SK-N-MC (cell line): ENCODE results near the gene RIOK3.
"Not testable (repeated sequence)": the region's sequence is repeated elsewhere in the genome, so short reads cannot be mapped to it uniquely, and the experiment has no call there.

Source experiments
- DNase-seq: peaks from one replicate; pipeline ENCODE4 v3.0.0-alpha.2; 2011; ENCODE audit warnings: low read depth, low spot score
- H3K27ac ChIP-seq: fragments of 200-600 bp; sonication (generic); 2 replicates; pipeline ENCODE4 v1.5.1; 2016; ENCODE audit warnings: mixed run types
- H3K36me3 ChIP-seq: fragments of 200-600 bp; sonication (generic); 2 replicates; pipeline ENCODE4 v1.6.1; 2017; ENCODE audit warnings: antibody characterized with exemption, low read length, mixed read lengths; ENCODE audit not compliant: insufficient read depth
- H3K4me3 ChIP-seq: fragments of 200-600 bp; sonication (generic); 2 replicates; pipeline ENCODE4 v1.5.1; 2016
- H3K9ac ChIP-seq: fragments of 200-600 bp; sonication (generic); 2 replicates; pipeline ENCODE4 v1.8.0; 2017; ENCODE audit warnings: mixed run types, mixed read lengths; ENCODE audit not compliant: insufficient read length
- H3K9me3 ChIP-seq: fragments of 200-600 bp; sonication (generic); 2 replicates; pipeline ENCODE4 v1.6.1; 2017; ENCODE audit warnings: low read depth, mild to moderate bottlenecking, antibody characterized with exemption, low read length, moderate library complexity, mixed read lengths
- EZH2 ChIP-seq: fragments of 200-600 bp; sonication (generic); IDR thresholded peaks from one replicate; pipeline ENCODE4 v1.6.1; 2017; ENCODE audit warnings: antibody characterized with exemption
- FOXP2 ChIP-seq: optimal IDR thresholded peaks from 2 replicates; pipeline ENCODE3; 2011; ENCODE audit warnings: mild to moderate bottlenecking, moderate library complexity; ENCODE audit not compliant: insufficient read depth; ENCODE audit errors: extremely low read length, control extremely low read depth
- POLR2AphosphoS5 ChIP-seq: IDR thresholded peaks from 2 replicates; pipeline ENCODE4 v1.6.1; 2012; ENCODE audit warnings: mild to moderate bottlenecking, low read depth, low read length, borderline replicate concordance

The RIOK3 gene

DNA sequence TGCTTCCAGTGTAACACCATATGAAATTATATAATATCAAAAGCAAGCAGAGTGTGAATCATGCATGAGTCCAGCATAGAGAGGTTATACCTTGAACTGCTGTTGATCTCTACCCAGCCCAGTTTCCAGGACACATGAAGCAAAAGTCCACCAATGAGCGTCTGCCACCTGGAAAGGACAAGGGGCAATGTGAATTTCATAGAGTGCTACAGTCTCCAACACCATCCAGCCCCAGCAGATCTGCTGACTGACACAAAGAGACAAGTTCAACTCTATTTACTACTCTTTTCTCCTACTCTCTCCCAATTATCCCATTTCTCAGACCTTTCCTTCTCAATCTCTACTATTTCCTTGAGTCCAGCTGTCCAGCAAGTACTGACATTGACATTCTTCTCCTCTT is 31.8 kb upstream of the RIOK3 start:
- no peak overlapping the region for H3K4me3 ChIP-seq
- no peak for TF ChIP-seq EZH2
- no peak for TF ChIP-seq FOXP2
- no peak for TF ChIP-seq POLR2AphosphoS5
- no peak for DNase-seq
- H3K27ac ChIP-seq = no peak overlapping the region
- no peaks in the 10 kb centered on the region for H3K36me3 ChIP-seq
- no peaks in the 10 kb centered on the region for H3K9me3 ChIP-seq
- no peak overlapping the region for H3K9ac ChIP-seq

DNA sequence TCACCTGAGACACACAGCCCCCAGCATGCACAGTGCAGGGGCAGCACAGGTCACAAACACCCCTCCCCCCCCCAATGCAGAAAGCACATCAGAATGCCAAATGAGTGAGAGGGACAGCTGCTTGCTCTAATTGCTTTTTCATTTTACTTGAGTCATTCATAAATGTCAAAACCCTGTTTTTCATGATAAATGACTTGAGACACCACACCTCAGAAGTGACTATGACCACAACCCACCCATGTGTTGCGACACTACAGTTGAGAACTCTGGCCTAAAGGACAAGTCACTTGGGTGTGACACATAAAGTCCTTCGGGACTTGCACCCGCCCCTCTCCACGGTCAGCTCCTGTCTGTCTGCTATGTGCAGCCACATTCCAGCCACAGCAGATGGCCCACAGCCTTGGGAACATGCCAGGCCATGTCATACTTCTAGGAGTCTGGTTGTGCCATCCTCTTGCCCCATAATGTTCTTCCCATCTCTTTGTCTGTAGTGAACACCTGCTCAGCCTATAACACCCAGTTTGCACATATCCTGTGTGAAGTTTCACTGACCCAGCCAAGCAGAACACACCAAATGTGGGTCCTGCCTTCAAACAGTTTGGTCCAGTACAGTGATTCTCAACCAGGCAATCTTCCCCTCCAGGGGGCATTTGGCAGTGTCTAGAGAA is 30.2 kb upstream of the RIOK3 start:
- Histone ChIP-seq H3K4me3 (no peak overlapping the region), H3K27ac (no peak overlapping the region), H3K36me3 (no peaks in the 10 kb centered on the region), H3K9ac (no peak overlapping the region), H3K9me3 (no peaks in the 10 kb centered on the region)
- no peak for DNase-seq
- no peak for TF ChIP-seq FOXP2
- no peak for TF ChIP-seq EZH2
- TF ChIP-seq POLR2AphosphoS5 = no peak

DNA sequence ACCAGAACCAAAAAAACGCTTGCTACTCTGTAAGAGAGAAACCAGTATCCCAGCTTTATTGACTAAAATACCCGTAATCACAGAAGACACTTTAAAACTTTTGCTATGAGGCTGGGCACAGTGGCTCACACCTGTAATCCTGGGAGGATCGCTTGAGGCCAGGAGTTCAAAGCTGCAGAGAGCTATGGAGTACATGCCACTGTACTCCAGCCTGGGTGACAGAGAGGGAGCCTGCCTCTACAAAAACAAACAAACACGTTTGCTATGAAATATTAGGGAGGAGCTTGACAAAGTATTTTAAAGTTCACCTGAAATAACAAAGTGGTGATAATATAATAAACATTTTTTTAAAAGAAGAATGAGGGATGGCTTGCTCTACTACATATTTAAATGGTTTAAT is 28.5 kb upstream of the RIOK3 start:
- H3K36me3 ChIP-seq = no peaks in the 10 kb centered on the region
- H3K9ac ChIP-seq = no peak overlapping the region
- DNase-seq = no peak
- no peak overlapping the region for H3K4me3 ChIP-seq
- TF ChIP-seq EZH2 (no peak), FOXP2 (no peak), POLR2AphosphoS5 (no peak)
- no peaks in the 10 kb centered on the region for H3K9me3 ChIP-seq
- no peak overlapping the region for H3K27ac ChIP-seq

DNA sequence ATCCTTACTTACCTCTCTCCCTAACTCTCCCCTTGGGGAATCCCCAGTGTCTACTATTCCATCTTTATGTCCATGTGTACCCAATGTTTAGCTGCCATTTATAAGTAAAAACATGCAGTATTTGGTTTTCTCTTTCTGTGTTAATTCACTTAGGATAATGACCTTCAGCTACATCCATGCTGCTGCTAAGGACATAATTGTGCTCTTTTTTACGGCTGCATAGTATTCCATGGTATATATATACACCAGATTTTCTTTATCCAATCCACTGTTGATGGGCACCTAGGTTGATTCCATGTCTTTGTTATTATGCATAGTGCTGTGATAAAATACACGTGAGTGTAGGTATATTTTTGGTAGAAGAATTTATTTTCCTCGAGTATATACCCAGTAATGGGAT is 24.3 kb upstream of the RIOK3 start:
- no peak overlapping the region for H3K27ac ChIP-seq

DNA sequence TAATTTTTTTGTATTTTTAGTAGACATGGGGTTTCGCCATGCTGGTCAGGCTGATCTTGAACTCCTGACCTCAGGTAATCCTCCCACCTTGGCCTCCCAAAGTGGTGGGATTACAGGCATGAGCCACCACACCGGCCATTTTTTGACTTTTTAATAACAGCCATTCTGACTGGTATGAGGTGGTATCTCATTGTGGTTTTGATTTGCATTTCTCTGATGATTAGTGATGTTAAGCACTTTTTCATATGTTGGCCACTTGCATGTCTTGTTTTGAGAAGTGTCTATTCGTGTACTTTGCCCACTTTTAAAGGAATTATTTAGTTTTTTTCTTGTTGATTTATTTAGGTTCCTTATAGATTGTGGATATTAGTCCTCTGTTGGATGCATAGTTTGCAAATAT is 23.5 kb upstream of the RIOK3 start:
- DNase-seq = not testable (repeated sequence)

More for the DNA sequence above, 24.3 kb upstream of the RIOK3 start:
- TF ChIP-seq EZH2 = no peak
- TF ChIP-seq POLR2AphosphoS5 = no peak
- no peak for TF ChIP-seq FOXP2
- H3K4me3 ChIP-seq = no peak overlapping the region
- no peak for DNase-seq
- no peak overlapping the region for H3K9ac ChIP-seq
- H3K9me3 ChIP-seq = no peaks in the 10 kb centered on the region
- H3K36me3 ChIP-seq = no peaks in the 10 kb centered on the region

DNA sequence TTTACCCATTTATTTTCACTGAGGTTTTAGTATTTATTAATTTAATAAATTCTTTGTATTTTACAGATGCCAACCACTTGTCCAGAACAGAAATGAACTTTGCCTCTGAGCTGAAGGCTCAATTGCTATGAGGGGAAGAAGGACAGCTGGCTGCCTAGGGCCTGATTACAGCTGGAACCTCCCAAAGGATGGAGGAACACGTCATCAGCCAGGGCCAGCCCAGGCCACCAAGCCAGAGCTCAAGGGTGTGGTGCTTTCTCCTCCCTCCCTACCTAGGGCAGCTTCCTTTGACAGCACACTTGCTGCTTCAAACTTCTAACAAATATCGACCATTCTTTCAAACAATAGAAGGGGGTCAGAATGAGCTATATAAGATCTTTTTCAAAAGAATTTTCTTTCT is 19.7 kb upstream of the RIOK3 start:
- H3K36me3 ChIP-seq = no peaks in the 10 kb centered on the region
- H3K27ac ChIP-seq = no peak overlapping the region
- H3K9ac ChIP-seq = no peak overlapping the region
- no peak for DNase-seq
- H3K9me3 ChIP-seq = no peaks in the 10 kb centered on the region
- TF ChIP-seq FOXP2 (no peak), EZH2 (no peak), POLR2AphosphoS5 (no peak)
- H3K4me3 ChIP-seq = no peak overlapping the region

More for the DNA sequence above, 23.5 kb upstream of the RIOK3 start:
- H3K27ac ChIP-seq, H3K4me3 ChIP-seq, H3K9me3 ChIP-seq, H3K36me3 ChIP-seq, H3K9ac ChIP-seq: not testable (repeated sequence)

DNA sequence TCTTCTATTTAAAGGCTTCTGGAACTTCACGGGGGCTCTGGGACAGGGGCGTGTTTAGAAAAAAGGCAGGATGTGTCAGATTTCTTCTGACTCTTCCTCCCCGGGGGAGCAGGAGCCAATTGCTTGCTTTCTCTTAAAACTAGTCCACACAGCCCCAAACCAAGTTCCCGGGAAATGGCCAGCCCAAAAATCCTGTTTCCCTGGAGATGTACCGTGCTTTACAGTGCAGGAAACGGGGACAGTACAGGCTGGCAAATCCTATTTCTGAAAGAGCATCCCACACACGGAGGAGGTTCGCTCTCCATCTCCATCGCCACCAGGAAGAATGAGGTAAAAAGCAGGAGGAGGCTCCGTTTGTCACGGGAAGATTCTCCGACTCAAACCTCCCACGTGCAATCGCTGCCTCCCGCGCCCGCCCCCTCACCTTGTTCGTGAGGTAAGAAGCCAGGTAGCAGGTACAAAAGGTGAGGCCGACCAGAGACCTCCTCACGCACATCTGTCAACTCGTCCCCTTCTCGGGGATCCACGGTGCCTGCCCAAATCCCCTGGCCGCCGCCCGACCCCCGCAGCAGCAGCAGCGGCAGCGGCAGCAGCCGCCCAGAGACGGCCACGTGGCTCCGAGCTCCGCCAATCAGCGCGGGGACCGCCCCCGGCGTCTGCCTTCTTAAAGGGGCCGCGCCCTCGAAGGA is 15.6 kb upstream of the RIOK3 start:
- Histone ChIP-seq H3K9me3 (no peaks in the 10 kb centered on the region), H3K36me3 (no peaks in the 10 kb centered on the region), H3K27ac (no peak overlapping the region), H3K9ac (peak overlapping the region; percentile 66), H3K4me3 (peak overlapping the region; percentile 92)
- DNase-seq = no peak
- TF ChIP-seq EZH2 = no peak
- TF ChIP-seq POLR2AphosphoS5 = peak; percentile 79
- TF ChIP-seq FOXP2 = no peak

DNA sequence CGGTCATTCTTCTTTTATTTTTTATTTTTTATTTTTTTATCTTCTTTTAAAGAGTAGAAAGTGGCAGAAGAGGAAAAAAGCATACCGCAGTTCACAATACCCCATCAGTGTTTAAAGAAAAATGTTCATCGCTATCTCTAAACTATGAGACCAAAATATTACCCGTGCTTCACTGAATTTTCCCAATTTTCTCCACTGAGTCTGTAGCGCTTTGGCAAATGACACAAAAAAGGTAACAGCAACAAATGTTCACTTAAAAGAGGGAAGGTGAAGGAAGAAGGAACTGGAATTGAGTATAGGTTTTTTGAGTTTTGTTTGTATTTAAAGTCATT is 15.1 kb upstream of the RIOK3 start:
- H3K27ac ChIP-seq = no peak overlapping the region
- no peaks in the 10 kb centered on the region for H3K9me3 ChIP-seq
- no peak overlapping the region for H3K9ac ChIP-seq
- H3K36me3 ChIP-seq = no peaks in the 10 kb centered on the region
- TF ChIP-seq EZH2 (no peak), FOXP2 (no peak), POLR2AphosphoS5 (no peak)
- no peak for DNase-seq
- H3K4me3 ChIP-seq = peak overlapping the region; percentile 92
